K562 (cell line): ENCODE measurements around the gene PPARG. TPM values are rescaled to one million over a fixed set of nuclear protein-coding genes. Genes with fewer than 3 reads are reported as not detected.
"Not testable (repeated sequence)": the region's sequence is repeated elsewhere in the genome, so short reads cannot be mapped to it uniquely, and the experiment has no call there.

Source experiments
- ATAC-seq: fragments of 200-7000 bp; cut with Tn5 transposase; 3 replicates; pipeline ENCODE4 v1.9.1; 2020; ENCODE audit warnings: moderate library complexity
- BruUV-seq: library from RNA; stranded (reverse); fragments of 400-500 nt; replicated peaks from 2 replicates; lab custom pipeline; 2021; lab: Mats Ljungman, UMichigan
- CTCF ChIA-PET: fragments of 300-600 bp; formaldehyde crosslinking; extraction: SDS; loops from one replicate; lab custom pipeline; 2021; ENCODE audit warnings: low intra/inter-chr PET ratio; lab: Yijun Ruan, JAX
- POLR2A ChIA-PET: fragments of 300-600, 350-650 bp; sonication (Branson Sonifier 250); formaldehyde crosslinking; extraction: SDS; loops from one replicate; lab custom pipeline; 2021; ENCODE audit warnings: antibody characterized with exemption, inconsistent platforms; lab: Yijun Ruan, JAX
- DNase-seq, 4 experiments: peaks; one replicate each; pipeline versions ENCODE4 v3.0.0 to v3.0.0-alpha.2; 2011 to 2018; ENCODE audit warnings: low spot score in 3 of 4, mixed read lengths in 3 of 4; ENCODE audit errors: extremely low read depth in 1 of 4
- FAIRE-seq: peaks from 2 replicates; lab custom pipeline; 2011; peaks lifted over from hg19 to GRCh38; lab: Jason Lieb, UNC
- H2AFZ ChIP-seq: 2 replicates; pipeline ENCODE4 v1.6.0; 2011; ENCODE audit warnings: low read depth, low read length, control low read depth, inconsistent platforms
- H3K27ac ChIP-seq: fragments of 200-600 bp; 3 replicates; pipeline ENCODE4 v1.8.0; 2011; ENCODE audit warnings: low read depth, mild to moderate bottlenecking, control low read depth, inconsistent platforms, low read length, moderate library complexity, mixed read lengths; ENCODE audit errors: extremely low read depth
- H3K27me3 ChIP-seq, 2 experiments: fragments of 300-600 bp in 1 of 2; 2 replicates in 1 of 2; 3 replicates in 1 of 2; pipeline versions ENCODE4 v1.6.0 to v1.8.0; 2011; ENCODE audit warnings: inconsistent platforms in 2 of 2, low read length in 2 of 2, mild to moderate bottlenecking in 1 of 2, mixed read lengths in 1 of 2, moderate library complexity in 1 of 2; ENCODE audit not compliant: control insufficient read depth in 2 of 2, insufficient read depth in 2 of 2
- H3K36me3 ChIP-seq: fragments of 300-600 bp; 3 replicates; pipeline ENCODE4 v1.8.0; 2011; ENCODE audit warnings: mild to moderate bottlenecking, low read length, inconsistent platforms; ENCODE audit not compliant: control insufficient read depth, insufficient read depth
- H3K4me1 ChIP-seq, 2 experiments: fragments of 200-600 bp in 1 of 2; replicated peaks in 1 of 2; 2 replicates in 1 of 2; 3 replicates in 1 of 2; pipeline versions ENCODE4 v1.5.1 to v1.8.0; 2011; ENCODE audit warnings: inconsistent platforms in 2 of 2, low read length in 2 of 2, mild to moderate bottlenecking in 1 of 2, mixed read lengths in 1 of 2, moderate library complexity in 1 of 2; ENCODE audit not compliant: control insufficient read depth in 2 of 2, insufficient read depth in 2 of 2
- H3K4me2 ChIP-seq: 2 replicates; pipeline ENCODE4 v1.6.1; 2011; ENCODE audit warnings: low read length, control low read depth, inconsistent platforms, mixed read lengths; ENCODE audit not compliant: insufficient read depth
- H3K4me3 ChIP-seq: fragments of 200-600 bp; sonication (generic), shearing (Covaris generic); 2 replicates; pipeline ENCODE4 v1.5.1; 2016; ENCODE audit warnings: control low read depth, inconsistent platforms
- H3K79me2 ChIP-seq: fragments of 200-600 bp; 3 replicates; pipeline ENCODE4 v1.8.0; 2011; ENCODE audit warnings: low read length, inconsistent platforms; ENCODE audit not compliant: control insufficient read depth, insufficient read depth
- H3K9ac ChIP-seq, 2 experiments: 2 replicates each; pipeline versions ENCODE4 v1.6.0 to v1.6.1; 2011; ENCODE audit warnings: low read depth in 2 of 2, low read length in 2 of 2, control low read depth in 1 of 2, inconsistent platforms in 1 of 2, mild to moderate bottlenecking in 1 of 2, mixed read lengths in 1 of 2; ENCODE audit not compliant: insufficient read depth in 1 of 2
- H3K9me1 ChIP-seq: one replicate; pipeline ENCODE4 v1.6.0; 2011; ENCODE audit warnings: inconsistent platforms, mild to moderate bottlenecking, low read length, moderate library complexity; ENCODE audit not compliant: control insufficient read depth, insufficient read depth
- H3K9me3 ChIP-seq: replicated peaks from 2 replicates; pipeline ENCODE4 v1.5.1; 2011; ENCODE audit warnings: low read depth, low read length, inconsistent platforms; ENCODE audit not compliant: control insufficient read depth, insufficient read depth
- H4K20me1 ChIP-seq: replicated peaks from 2 replicates; pipeline ENCODE4 v1.6.1; 2011; ENCODE audit warnings: low read length, inconsistent platforms, mixed read lengths; ENCODE audit not compliant: control insufficient read depth, insufficient read depth
- ATF7 ChIP-seq: fragments of 450-650 bp; IDR thresholded peaks from 2 replicates; pipeline ENCODE4 v1.7.1; 2014; ENCODE audit warnings: mild to moderate bottlenecking, moderate library complexity
- MXI1 ChIP-seq: IDR thresholded peaks from 2 replicates; pipeline ENCODE4 v1.6.1; 2011; ENCODE audit warnings: low read depth, mild to moderate bottlenecking, improper control_type of control experiment, low read length
- NFXL1 ChIP-seq: fragments of 450-650 bp; formaldehyde crosslinking; IDR thresholded peaks from 2 replicates; pipeline ENCODE4 v1.4.0; 2021; ENCODE audit warnings: mild to moderate bottlenecking
- PCBP2 ChIP-seq: fragments of 200-400 bp; formaldehyde crosslinking; IDR thresholded peaks from 2 replicates; pipeline ENCODE4 v1.6.1; 2018; ENCODE audit warnings: low read length, low read depth, mild to moderate bottlenecking, moderate library complexity; ENCODE audit not compliant: poor library complexity, severe bottlenecking
- WGBS: fragments of 100-300 bp; shearing (Covaris generic); methylation state at CpG from one replicate; pipeline ENCODE4 v1.1.6; 2016; ENCODE audit warnings: low coverage, mixed read lengths; ENCODE audit not compliant: insufficient coverage; ENCODE audit errors: missing lambda C conversion rate; 5-methylcytosine and 5-hydroxymethylcytosine counted together
- in situ Hi-C: fragments of 300-500 bp; cut with MboI; formaldehyde crosslinking; loops from 4 replicates; pipeline ENCODE4 v1.15.0; 2018; ENCODE audit warnings: inconsistent platforms, mixed read lengths
- intact Hi-C: fragments of 100-400 bp; cut with micrococcal nuclease; formaldehyde crosslinking; loops from 2 replicates; pipeline ENCODE4 v1.14.2; 2022
- polyA plus RNA-seq, 8 experiments: library from polyadenylated mRNA; depleted of rRNA in 4 of 8; stranded (reverse) in 5 of 8; unstranded in 3 of 8; fragments of >200 nt; fragmentation: Nextera tagmentation in 2 of 8; fragmentation: Illumina TruSeq in 1 of 8; extraction: Ambion mirVana in 2 of 8; extraction: Trizol in 1 of 8; gene quantifications; 2 replicates each; pipeline versions ENCODE4 v1.2.1 to v1.2.3, GENCODE V29; 2011 to 2014; ENCODE audit warnings: inconsistent platforms in 1 of 8, missing spikeins in 1 of 8
- total RNA-seq, 7 experiments: library from RNA; depleted of rRNA in 6 of 7; stranded (reverse); fragments of >200 nt in 6 of 7; fragmentation: Illumina TruSeq in 2 of 7; extraction: Trizol in 2 of 7; gene quantifications; 2 replicates each; pipeline versions ENCODE4 v1.2.1 to v1.2.3, GENCODE V29; 2011 to 2021; ENCODE audit warnings: low replicate concordance in 1 of 7
- TF ChIP-seq, protein P1 (sequence below): fragments of 250-450 bp; sonication (Bioruptor Pico); IDR thresholded peaks from 2 replicates; pipeline ENCODE4 v1.4.0; 2020; ENCODE audit warnings: mild to moderate bottlenecking

PPARG gene
- total and polyA plus RNA-seq, 9 of the 15 experiments (the other 6 are each of a cell fraction or from before 2014, with no cell fraction given): not detected

DNA sequence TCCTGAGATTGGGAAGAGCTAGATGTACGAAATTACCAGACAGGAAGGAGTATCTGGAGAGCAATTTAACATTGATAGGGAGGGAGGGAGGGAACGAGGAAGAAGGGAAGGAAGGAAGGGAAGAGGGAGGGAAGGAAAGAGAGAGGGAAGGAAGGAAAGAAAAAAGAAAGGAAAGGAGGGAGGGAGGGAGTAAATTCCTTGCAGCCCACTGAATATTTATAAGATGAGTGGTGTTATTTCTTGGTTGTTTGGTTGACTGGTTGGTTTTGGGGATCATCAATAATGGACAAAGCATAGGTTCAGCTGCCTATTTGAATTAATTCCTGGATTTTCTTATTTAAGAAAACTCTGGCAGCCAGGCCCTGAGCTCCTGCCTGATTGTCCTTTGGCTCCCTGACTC, 179.9 kb downstream of the PPARG start:
- Histone ChIP-seq H3K36me3 (no peaks in the 10 kb centered on the region), H3K27me3 (peaks cover 69 to 79% of the 10 kb centered on the region in 2 experiments), H3K9me3 (no peaks in the 10 kb centered on the region), H3K4me3 (no peak overlapping the region), H4K20me1 (no peaks in the 10 kb centered on the region), H3K27ac (no peak overlapping the region), H3K4me1 (no peaks in the 10 kb centered on the region), H3K9ac (no peak overlapping the region), H3K4me2 (no peak overlapping the region), H3K79me2 (no peaks in the 10 kb centered on the region), H3K9me1 (no peaks in the 10 kb centered on the region), H2AFZ (no peak overlapping the region)
- TF ChIP-seq MXI1 (no peak), ATF7 (no peak), PCBP2 (peak; percentile 55), NFXL1 (CRISPR knock-in tag) (no peak)
- TF ChIP-seq, protein P1, sequence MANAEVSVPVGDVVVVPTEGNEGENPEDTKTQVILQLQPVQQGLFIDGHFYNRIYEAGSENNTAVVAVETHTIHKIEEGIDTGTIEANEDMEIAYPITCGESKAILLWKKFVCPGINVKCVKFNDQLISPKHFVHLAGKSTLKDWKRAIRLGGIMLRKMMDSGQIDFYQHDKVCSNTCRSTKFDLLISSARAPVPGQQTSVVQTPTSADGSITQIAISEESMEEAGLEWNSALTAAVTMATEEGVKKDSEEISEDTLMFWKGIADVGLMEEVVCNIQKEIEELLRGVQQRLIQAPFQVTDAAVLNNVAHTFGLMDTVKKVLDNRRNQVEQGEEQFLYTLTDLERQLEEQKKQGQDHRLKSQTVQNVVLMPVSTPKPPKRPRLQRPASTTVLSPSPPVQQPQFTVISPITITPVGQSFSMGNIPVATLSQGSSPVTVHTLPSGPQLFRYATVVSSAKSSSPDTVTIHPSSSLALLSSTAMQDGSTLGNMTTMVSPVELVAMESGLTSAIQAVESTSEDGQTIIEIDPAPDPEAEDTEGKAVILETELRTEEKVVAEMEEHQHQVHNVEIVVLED: no peak
- FAIRE-seq: no peak
- no peak for ATAC-seq
- POLR2A ChIA-PET: interaction anchor here (0.8 kb wide), 1 partner anchor 17 kb away, joined by 3 read pairs; no protein-coding TSS in a partner anchor
- in situ Hi-C loops: no loop called here
- intact Hi-C loops: no loop called here
- 0% methylated on average over 1 of the region's 2 CpGs for WGBS
- no TSS peak for BruUV-seq
- CTCF ChIA-PET: interaction anchor here (0.7 kb wide), 1 partner anchor 424 kb away, joined by 3 read pairs; no protein-coding TSS in a partner anchor
- no peak for DNase-seq

DNA sequence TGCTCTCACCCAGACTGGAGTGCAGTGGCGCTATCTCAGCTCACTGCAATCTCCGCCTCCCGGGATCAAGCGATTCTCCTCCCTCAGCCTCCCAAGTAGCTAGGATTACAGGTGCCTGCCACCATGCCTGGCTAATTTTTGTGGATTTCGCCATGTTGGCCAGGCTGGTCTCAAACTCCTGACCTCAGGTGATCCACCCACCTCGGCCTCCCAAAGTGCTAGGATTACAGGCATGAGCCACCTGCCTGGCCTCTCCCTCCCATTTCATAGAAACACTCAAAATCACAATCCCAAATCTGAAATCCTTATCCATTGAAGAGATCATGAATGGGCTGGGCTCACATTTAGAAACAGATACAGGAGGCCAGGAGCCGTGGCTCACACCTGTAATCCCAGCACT, 180.4 kb downstream of the PPARG start:
- H3K9ac ChIP-seq, ATAC-seq, H3K9me1 ChIP-seq, DNase-seq, H3K4me2 ChIP-seq, H3K9me3 ChIP-seq, H3K27ac ChIP-seq, H2AFZ ChIP-seq, H3K79me2 ChIP-seq, BruUV-seq, H4K20me1 ChIP-seq, H3K36me3 ChIP-seq, FAIRE-seq, H3K4me1 ChIP-seq, H3K4me3 ChIP-seq, in situ Hi-C loops, intact Hi-C loops: not testable (repeated sequence)
- ChIA-PET POLR2A (interaction anchor here (0.8 kb wide), 1 partner anchor 17 kb away, joined by 3 read pairs; no protein-coding TSS in a partner anchor), CTCF (interaction anchor here (0.7 kb wide), 1 partner anchor 424 kb away, joined by 3 read pairs; no protein-coding TSS in a partner anchor)
- WGBS: 2% methylated on average over 7 of the region's 7 CpGs
- H3K27me3 ChIP-seq: peaks cover 68 to 75% of the 10 kb centered on the region in 2 experiments
